GM04504 (cell line): Measurements from ENCODE around the gene HDAC4.

Experiments used
- DNase-seq: peaks from one replicate; pipeline ENCODE4 v3.0.0-alpha.2; 2012; ENCODE audit warnings: low read depth

The HDAC4 gene

DNA sequence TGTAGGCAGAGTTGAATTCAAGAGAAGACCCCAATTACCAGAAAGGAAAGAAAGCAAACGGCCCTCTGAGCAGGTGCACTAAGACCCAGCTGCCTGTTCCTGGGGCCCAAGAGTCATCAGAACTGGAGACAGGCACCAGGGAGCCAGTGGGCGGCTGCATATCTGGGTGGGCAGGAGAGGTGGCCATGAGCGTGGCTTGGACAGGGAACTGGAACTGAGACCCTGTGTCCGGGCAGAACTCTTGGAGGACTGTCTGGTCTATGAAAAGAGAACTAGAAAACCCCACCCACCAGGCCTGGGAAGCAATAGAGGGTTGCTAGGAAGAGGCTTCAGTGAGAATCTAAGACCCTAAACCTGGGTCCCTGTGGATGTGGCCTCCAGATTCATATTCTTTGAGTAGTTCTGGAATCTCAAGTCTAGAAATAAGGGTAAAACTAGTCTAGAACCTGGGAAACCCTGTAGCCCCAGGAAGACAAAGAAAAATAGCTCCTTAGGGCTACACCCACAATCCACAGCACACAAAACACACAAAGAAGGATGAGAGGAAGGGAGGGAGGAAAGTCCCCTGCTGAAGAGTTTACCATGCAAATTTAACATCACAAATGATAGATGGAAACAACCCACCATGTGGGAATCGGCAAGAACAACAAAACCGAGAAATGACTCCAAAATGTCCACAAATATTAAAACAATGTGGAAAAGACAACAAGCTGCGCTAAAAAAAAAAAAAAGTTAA is 147.0 kb downstream of the HDAC4 start:
- no peak for DNase-seq

DNA sequence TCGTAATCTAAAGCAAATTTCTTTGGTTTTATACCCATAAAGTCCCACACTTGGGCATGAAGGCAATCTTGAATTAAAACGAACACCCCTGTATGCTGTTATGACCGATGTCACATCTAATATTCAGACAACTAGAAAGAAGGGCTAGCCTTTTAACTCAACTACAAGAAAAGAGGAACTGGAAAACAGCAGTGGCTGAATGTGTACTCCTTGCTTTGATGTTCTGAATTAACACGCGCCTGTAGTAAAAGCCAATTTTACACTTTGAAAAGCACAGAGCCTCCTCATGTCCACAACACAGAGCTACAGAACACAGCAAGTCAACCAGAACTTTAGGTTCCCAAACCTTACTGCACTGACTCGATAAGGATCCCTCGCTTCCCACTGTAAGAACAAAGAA is 147.6 kb downstream of the HDAC4 start:
- no peak for DNase-seq

DNA sequence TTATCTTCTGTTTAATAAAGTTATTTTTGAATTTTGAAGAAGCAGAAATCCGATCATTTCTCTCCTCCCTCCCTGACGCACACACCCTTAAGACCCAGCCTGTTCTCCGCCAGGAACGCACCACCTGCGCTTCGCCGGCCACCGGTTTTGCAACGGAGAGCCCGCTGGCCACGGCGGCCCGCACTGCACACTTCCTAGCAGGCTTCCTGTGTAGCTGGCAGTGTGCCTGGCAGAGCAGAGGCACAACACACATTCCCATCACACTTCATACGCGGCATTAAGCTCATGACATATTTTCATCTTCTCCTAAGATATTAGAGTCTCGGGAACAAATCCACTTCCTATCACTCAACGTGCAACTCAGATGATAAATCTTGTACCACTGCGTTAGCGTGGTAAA is 148.0 kb downstream of the HDAC4 start:
- no peak for DNase-seq

DNA sequence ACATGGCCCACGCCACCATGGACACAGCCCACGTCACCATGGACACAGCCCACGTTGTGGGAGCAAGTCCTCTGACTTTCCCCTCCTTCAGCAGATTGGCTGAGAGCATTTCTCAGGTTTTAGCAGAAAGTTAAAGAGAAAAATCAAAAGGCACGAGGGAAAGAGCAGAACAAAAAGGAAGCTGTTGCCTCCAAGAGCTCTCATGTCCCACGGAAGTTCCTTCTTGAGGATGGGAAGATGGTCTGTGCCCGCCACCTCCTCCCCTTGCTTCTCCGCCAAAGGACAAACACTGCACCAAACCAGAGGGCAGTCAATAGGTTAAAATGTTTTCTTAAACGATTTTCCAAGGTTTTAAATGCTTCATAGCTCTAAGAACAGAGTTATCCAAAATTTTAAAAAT is 148.4 kb downstream of the HDAC4 start:
- no peak for DNase-seq

DNA sequence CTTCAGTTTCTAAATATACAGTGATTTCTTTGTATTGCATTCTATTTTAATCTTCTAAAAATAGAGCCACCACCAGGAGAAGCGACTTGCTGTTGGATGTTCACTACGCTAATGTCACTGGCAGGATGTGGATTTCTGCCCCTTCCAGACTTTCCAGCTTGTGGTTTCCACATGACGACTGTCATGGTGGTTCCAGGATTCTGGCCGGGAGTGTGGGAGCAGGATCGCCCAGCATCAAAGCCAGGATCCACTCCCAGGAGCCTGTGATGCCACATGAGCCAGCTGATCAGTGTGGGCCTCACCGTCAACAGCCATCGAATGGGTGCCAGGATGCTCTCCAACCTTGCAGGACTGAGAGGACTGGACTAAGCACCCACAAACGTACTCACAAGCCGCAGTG is 148.8 kb downstream of the HDAC4 start:
- DNase-seq, result no peak

DNA sequence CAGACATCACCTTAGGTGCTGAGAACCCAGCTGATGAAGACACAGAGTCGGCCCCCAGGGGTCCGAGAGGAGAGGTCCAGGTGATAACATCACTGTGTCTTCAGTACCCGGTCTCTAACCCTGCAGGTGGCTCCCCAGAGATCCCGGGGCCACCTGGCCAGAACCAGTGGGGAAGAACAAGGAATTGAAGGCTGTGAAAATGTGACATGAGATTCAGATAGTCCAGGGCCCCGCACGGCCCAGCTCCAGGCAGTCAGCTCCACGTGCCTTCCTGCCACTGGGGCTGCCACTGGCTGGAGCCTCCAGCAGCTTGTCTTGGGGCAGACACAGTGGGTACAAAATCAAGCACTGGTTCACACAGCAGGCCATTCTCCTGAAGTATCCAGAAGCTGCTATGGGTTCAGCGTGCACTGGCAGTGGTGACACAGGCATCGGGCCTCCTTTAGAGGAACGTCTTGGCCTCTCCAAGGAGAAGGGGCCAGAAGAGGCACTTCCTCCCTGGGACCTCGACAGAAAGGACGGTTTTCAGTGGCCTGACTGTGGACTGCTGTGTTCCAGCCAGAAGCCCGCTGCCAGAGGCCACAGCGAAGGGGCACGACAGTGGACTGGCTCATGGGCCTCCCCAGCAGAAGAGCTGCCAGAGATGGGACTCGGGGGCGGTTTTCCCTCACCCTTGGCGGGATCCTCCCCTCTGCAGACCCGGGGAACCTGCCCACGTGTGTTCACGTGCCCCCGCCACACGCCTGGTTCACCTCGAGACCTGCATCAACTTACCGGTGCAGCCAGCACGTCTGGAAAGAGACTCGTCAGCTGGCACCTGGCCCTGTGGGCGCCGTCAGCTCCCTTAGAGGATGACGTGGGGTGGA is 150.4 kb downstream of the HDAC4 start:
- no peak for DNase-seq

DNA sequence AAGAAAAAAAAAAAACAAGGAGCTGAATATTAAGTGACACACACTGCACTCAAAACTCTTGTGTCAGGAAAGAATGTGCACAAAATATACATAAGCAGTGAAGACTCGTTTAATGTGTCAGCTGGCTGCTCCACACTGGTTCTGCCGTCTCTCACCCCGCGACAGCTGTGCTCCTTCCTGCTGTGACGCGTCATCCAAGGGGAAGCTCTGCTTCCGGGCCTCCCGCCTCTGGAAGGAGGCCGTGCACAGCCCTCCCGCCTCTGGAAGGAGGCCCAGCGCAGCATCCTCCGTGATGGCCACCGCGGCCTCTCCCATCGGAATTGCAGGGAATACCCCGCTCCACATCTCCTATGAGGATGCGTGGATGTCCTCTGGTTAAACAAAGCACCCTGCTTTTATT is 151.0 kb downstream of the HDAC4 start:
- DNase-seq, result no peak

DNA sequence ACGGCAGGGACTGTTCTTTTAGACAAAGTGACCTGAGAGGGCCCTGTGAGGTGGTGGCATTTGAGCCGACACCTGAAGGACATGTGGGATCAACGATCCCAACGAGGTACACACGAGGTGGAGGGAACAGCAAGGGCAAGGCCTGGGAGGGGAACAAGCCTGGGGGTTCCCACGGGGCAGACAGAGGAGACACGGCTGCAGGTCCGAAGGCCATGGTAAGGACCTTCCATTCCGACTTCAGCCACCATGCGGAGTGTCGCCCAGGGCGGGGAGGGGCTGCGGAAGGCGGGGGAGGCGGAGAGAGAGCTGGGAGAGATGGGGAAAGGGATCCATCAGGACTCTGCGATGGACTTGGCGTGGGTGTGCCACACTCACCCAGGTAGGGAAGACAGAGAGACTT is 151.8 kb downstream of the HDAC4 start:
- no peak for DNase-seq

DNA sequence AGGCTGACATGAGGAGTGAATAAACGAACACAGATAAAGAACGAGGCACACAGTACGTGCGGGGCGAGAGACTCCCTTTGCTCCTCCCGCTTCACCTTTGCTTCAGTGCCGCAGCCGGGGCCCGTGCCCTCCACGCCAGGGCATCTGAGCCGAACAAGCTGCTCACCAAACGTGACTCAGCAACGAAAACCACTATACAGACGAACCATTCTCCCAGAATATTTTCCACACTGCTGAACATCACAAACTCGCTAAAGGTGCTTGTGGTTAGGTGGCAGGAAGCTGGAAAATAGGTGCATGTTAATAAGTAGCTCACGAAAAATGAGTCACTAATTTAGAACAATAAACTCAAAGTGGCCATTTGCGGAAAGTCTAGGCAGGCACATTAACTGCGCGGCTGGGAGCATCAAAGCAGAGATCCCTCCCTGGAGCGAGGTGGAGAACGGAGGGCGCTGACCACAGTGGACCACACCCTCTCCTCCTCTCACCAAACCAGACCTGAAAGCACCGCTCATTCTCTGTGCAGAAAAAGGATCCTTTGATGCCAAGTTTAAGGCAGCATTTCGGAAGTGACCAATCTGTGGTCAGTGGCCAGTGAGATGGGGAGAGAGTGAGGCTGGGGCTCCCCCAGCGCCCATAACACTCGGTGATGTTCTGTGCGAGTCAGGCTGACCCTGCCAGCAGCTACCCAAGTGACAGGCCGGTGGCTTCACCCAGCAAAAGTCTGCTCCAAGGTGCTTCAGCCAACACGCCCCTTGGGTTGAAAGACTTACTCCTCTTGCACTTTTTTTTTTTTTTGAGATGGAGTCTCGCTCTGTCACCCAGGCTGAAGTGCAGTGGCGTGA is 153.2 kb downstream of the HDAC4 start:
- no peak for DNase-seq

DNA sequence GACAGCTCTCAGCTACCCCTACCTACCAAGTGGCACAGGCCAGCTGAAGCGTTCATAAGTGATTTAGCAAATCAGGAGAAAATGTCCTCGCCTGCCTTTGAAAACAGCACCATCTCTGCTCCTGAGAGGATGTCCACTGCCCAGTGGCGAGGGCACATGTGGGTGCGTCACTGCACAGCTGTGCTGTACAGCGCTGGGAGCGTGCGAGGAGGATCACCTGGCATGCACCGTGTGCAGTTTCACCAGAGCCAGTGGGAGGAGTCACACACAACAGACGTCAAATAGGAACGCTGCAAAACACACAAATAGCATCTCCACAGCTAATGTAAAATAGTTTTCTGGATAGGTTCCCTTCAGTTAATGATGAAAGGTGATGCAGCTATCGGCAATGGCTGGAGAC is 154.1 kb downstream of the HDAC4 start:
- DNase-seq, result no peak

DNA sequence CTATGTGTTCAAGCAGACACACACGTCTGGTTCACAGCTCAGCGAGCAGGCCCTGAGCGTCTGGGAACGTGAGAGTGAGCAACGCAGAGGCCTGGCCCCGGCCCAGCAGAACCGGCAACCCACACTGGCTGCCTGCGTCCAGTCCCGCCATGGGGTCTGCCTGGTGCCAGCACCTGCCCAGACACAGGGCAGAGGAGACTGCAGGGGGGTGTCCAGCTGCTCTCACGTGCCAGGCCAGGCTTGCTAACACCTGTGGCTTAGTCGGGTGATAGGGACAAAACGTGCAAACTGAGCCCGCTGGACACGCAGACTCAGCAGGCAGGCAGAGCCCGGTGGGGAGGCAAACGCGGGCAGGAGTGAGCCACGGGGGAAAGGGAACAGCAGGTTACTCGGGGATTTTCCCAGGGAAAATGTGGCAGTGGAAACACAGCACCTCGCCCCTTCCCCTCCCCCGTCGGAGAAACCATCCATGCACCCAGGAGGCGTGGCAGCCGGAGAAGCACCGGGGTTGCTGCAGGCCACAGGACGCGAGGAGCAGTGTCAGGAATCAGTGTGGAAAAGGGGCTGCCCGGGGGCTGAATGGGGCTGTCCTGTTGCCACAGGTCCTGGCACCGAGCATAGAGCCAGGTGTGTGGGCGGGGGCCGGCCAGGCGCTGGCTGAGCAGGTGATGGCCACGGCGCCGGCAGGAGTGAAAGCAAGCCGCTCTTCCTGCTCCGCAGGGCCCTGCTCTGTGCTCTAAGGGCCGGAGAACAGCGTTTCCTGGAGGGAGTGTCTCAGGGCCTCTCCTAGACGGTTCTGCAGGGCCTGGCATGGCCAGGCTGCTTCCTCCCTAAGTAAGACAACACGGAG is 154.7 kb downstream of the HDAC4 start:
- no peak for DNase-seq

DNA sequence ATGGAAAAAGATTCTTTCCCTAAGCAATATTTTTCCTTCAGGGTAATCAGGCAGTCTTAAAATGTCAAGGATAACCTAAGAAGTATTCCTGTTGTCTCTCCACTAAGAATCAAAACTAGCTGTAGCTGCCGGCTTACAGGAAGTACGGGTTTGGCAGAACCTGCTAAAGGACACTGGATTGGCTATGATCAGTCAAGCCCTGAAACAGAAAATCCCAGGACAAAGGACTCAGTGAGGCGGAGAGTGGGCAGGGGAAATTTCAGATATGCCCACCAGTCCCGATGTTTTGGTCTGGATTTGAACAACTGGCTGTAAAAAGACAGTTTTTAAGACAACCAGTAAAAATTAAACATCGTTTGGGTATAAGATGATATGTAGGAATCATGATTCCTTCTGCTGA is 155.7 kb downstream of the HDAC4 start:
- DNase-seq, result no peak

DNA sequence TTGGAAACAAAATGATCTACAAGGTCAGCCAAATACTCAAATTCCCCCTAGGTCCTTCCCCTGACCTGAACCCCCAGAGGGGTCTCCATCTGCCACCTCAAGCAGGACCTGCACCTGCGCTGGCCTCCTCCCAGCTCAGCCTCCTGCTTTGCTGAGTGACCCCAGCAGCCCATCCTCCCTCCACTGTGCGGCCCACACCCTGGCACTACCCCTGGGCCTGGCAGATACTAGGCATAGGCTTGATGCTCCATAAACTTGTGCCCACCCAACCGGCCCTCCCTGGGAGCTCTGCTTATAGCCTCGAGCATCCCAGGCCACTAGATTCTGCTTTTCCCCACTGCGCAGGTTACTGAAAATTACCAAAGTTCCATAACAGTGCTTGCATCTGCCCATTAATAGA is 156.2 kb downstream of the HDAC4 start:
- DNase-seq, result no peak

DNA sequence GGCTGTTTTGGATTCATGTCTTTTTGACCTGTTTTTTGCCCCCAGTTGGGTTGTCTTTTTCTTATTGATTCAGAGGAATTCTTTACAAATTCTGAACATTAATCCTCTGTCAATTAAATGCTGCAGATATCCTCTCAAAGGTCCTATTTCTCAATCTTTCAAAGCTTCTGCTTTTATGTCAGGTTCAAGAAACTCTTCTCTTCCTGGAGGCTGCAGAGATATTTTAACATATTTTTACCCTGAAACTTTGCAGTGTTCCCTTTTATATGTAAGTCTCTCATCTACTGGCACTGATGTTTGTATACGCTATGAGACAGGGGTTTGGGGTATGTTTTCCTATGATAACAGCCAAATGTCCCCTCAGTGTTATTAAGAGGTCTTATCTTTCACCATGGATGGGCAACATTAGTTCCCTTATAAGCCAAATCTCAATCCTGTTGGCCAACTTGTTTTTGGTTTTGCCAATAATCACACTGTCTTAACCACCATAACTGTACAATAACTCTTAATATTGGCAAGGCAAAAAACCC is 159.3 kb downstream of the HDAC4 start:
- DNase-seq, result no peak

DNA sequence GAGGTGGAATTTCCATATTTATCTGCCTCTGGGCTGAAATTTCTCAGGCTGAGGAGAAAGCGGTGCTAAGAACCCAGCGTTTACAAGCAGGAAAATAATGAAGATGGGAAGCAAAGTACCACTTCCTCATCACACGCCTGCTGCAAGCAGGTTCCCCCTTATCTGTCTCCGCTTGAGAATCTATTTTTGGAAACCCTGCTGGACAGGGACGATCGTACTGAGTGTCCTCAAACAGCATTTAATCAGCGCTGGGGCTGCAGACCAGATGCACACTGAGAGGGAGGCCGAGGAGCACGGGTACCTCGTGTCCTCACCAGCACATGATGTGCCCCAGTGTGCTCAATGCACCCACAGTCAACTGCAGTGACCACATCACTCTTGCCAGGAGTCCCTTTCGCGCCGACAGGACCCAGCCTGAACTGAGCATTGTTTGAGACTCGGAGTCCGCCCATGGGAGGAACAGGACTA is 160.4 kb downstream of the HDAC4 start:
- DNase-seq, result no peak

DNA sequence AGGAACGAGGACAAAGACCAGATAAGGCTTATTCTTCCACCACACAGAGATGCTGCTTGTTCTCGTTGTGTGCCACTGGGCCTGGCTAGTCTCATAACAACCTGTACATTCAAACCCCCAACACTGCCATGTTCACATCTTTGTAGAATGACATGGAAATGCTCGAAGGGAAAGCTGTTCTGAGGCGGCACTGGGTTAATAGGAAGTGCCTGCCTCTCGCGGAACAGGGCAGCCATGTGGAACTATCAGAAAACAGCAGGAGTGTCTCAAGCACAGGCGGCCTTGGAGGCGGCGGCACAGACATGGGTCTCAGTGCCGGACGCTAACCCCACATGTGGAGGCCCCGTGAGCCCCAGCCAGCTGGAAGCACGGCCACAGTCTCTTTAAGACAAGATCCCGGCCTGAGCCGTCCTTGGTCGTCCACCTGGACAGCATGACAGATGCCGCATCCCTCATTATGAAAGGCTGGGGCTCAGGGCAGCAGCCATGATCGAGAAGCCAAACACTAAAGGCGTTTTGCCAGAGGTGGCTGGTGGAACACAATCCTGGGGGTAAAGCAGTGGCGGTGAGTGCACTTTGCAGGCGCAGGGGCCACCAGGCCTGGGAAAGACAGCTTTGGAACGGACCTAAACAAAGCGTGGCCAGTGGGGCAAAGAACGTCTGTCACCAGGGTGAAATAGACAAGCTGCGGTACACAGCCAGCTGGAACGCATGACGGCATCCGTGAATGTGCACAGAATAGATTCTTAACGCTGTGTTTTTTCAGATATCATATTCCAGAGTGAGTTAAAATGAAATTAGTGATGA is 161.0 kb downstream of the HDAC4 start:
- DNase-seq, result no peak

DNA sequence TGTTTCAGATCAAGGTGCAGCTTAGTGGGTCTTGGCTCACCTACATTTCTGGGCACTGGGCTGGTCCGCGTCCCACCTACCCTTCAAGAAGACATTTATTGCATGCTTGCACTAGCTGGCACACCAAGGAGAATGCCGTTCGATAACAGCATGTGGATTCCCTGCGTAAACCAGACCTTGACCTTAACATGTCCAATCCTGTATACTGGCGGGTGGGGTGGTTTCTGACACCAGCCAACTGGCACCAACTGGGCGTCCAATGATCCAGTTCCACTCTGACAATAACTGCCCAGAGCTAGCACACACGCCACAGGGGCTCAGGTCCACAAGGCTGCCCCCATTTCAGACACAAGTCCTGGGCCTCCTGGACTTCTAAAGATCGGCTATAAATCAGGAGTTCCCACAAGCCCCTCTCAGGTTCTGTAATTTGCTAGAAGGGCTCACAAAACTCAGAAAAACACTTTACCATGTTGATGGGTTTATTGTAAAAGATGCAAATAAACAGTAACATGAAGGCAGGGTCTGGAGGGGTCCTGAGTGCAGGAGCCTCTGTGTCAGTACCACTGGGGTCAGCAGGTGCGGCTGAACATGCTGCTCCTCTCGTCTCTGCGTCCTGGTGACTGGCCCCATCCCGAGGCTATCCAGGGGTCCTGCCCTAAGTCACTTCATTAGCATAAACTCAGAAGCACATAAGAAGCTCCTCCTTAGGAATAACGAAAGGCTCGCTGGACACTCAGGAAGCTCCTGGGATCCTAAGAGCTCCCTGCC is 161.8 kb downstream of the HDAC4 start:
- DNase-seq, result no peak

DNA sequence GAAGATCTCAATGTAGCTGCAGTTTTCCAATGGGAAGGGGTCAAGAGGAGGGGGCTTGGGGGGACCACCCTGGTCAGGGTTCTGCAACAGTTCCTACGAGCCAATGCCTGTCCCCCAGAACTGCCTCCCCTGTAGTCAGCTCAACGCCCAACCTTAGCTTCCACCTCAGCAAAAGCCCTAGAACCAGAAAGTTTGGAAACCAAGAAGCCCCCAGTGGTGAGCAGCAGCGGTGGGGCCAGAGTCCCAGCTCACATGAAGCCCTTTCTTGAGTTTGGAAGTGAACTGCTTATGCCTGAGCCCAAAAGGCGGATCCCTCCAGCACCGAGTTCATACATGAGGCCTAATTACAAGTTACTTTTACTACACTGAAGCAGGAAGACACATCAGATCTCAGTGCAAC is 162.4 kb downstream of the HDAC4 start:
- no peak for DNase-seq

DNA sequence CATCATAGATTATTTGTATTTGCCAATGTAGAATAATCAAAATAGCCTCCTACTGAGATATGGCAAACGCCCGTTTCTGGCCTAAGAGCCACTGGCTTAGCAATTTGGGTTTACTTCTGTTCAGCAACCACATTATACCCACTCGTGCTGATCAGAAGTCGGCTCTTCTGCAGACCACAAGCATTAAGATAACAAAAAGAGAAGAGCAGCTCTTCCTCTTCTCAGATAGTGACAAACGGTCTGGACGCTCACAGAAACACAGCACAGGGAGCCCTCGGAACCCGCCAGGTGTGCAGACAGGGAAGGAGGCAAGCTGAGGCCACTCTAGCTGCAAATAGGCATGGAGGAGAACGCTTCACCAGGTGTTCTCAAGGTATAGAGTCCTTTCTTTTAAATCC is 164.0 kb downstream of the HDAC4 start:
- no peak for DNase-seq
